NT2/D1 (cell line): Measurements from ENCODE around the gene OR5H14.

Experiments
- SUZ12 ChIP-seq: IDR thresholded peaks from 2 replicates; pipeline ENCODE4 v1.6.1; 2011; ENCODE audit not compliant: insufficient read length, insufficient read depth; ENCODE audit errors: extremely low read depth
- YY1 ChIP-seq: IDR thresholded peaks from 2 replicates; pipeline ENCODE4 v1.6.1; 2011; ENCODE audit not compliant: insufficient read length, insufficient read depth
- ZNF274 ChIP-seq: IDR thresholded peaks from 2 replicates; pipeline ENCODE4 v1.6.1; 2011; ENCODE audit warnings: mild to moderate bottlenecking, low read depth, low read length

- TF ChIP-seq YY1 (no peak), ZNF274 (no peak), SUZ12 (no peak)
These were observed 34.9 kb downstream of the OR5H14 start for GRCh38 chr3:98182196-98182595.
